ENCODE measurements around the gene SETBP1.

SETBP1 gene

GRCh38 chr18:44733069-44733753, 52.5 kb downstream of the SETBP1 start:
- peak; percentile 21 to 63 for DNase-seq

- DNase-seq: no peak
Observed at GRCh38 chr18:44733754-44734465, 53.2 kb downstream of the SETBP1 start.

- no peak for DNase-seq
Observed at GRCh38 chr18:44735096-44735495, 54.4 kb downstream of the SETBP1 start.

- no peak for DNase-seq
Observed at GRCh38 chr18:44736664-44737380, 56.1 kb downstream of the SETBP1 start.

GRCh38 chr18:44737623-44738022, 56.9 kb downstream of the SETBP1 start:
- no peak for DNase-seq

- no peak for DNase-seq
Observed at GRCh38 chr18:44740000-44740399, 59.3 kb downstream of the SETBP1 start.

GRCh38 chr18:44741085-44741484, 60.4 kb downstream of the SETBP1 start:
- no peak for DNase-seq

GRCh38 chr18:44741511-44741910, 60.8 kb downstream of the SETBP1 start:
- DNase-seq: no peak

GRCh38 chr18:44742126-44742525, 61.4 kb downstream of the SETBP1 start:
- DNase-seq: no peak

- DNase-seq: no peak
Observed at GRCh38 chr18:44742718-44743311, 62.1 kb downstream of the SETBP1 start.

GRCh38 chr18:44743631-44744030, 62.9 kb downstream of the SETBP1 start:
- DNase-seq: no peak

- no peak for DNase-seq
Observed at GRCh38 chr18:44744161-44745121, 63.8 kb downstream of the SETBP1 start.

- DNase-seq: no peak
Observed at GRCh38 chr18:44747157-44747556, 66.5 kb downstream of the SETBP1 start.

GRCh38 chr18:44748582-44748981, 67.9 kb downstream of the SETBP1 start:
- no peak for DNase-seq

- DNase-seq: no peak
Observed at GRCh38 chr18:44750774-44751173, 70.1 kb downstream of the SETBP1 start.

- DNase-seq: no peak
Observed at GRCh38 chr18:44754567-44754966, 73.9 kb downstream of the SETBP1 start.

GRCh38 chr18:44758861-44759631, 78.4 kb downstream of the SETBP1 start:
- peak; percentile 42 to 57 for DNase-seq

GRCh38 chr18:44759925-44760342, 79.2 kb downstream of the SETBP1 start:
- DNase-seq: peak in 1 of 2 donors; percentile 17

- no peak for DNase-seq
Observed at GRCh38 chr18:44761812-44762211, 81.1 kb downstream of the SETBP1 start.

- no peak for DNase-seq
Observed at GRCh38 chr18:44763327-44763726, 82.6 kb downstream of the SETBP1 start.

GRCh38 chr18:44764863-44765262, 84.2 kb downstream of the SETBP1 start:
- DNase-seq: no peak

All from CD4-positive, alpha-beta T cell treated with Interleukin-4 for 1 hour (primary cell).